Measurements from ENCODE around the gene UMAD1.

DNA sequence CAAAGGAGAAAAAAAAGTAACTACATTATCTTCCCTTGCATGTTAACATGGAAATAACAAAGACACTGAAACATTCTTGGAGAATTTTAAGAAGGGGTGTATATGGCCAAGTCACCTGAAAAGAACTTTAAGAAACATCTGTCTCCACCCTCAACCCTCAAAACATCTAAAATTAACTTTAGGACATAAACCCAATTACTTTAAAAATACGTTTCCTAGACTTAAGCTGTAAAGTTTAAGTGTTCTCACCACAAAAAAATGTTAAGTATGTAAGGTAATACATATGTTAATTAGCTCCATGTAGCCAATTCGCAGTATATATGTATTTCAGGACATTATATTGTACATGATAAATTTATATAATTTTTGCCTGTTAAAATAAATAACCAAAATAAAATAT lies 257.0 kb downstream of the UMAD1 start:
- TF ChIP-seq ZNF501 (CRISPR knock-in tag; IDR thresholded peaks at IDR 0.05) = no peak
- no peak for TF ChIP-seq RXRA (CRISPR knock-in tag; IDR thresholded peaks at IDR 0.05)
- TF ChIP-seq ZNF335 (CRISPR knock-in tag; IDR thresholded peaks at IDR 0.05) = no peak
- TF ChIP-seq, protein P1, sequence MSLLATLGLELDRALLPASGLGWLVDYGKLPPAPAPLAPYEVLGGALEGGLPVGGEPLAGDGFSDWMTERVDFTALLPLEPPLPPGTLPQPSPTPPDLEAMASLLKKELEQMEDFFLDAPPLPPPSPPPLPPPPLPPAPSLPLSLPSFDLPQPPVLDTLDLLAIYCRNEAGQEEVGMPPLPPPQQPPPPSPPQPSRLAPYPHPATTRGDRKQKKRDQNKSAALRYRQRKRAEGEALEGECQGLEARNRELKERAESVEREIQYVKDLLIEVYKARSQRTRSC (CRISPR knock-in tag; IDR thresholded peaks at IDR 0.05; ENCODE audit: low read depth) = no peak
